Astrocyte (in vitro differentiated cells and primary cell): ENCODE results near the gene MYO16. TPM values are rescaled to one million over a fixed set of nuclear protein-coding genes. Genes with fewer than 3 reads are reported as not detected.

Source experiments
- DNase-seq: peaks from one replicate; pipeline ENCODE4 v3.0.0-alpha.2; 2010; ENCODE audit warnings: low read depth
- FAIRE-seq: peaks from 2 replicates; lab custom pipeline; 2011; peaks lifted over from hg19 to GRCh38; lab: Jason Lieb, UNC
- H2AFZ ChIP-seq: 2 replicates; pipeline ENCODE4 v1.6.0; 2012; ENCODE audit warnings: low read depth, low read length, inconsistent platforms
- H3K27ac ChIP-seq: 2 replicates; pipeline ENCODE4 v1.5.1; 2011; ENCODE audit warnings: low read depth, low read length, inconsistent platforms
- H3K27me3 ChIP-seq: 2 replicates; pipeline ENCODE4 v1.6.0; 2011; ENCODE audit warnings: low read length, inconsistent platforms; ENCODE audit not compliant: insufficient read depth
- H3K36me3 ChIP-seq: 2 replicates; pipeline ENCODE4 v1.5.1; 2011; ENCODE audit warnings: low read length, inconsistent platforms; ENCODE audit not compliant: insufficient read depth
- H3K4me1 ChIP-seq: 2 replicates; pipeline ENCODE4 v1.5.1; 2011; ENCODE audit warnings: low read length, inconsistent platforms; ENCODE audit not compliant: insufficient read depth
- H3K4me2 ChIP-seq: 2 replicates; pipeline ENCODE4 v1.6.0; 2012; ENCODE audit warnings: low read length, inconsistent platforms
- H3K4me3 ChIP-seq: 2 replicates; pipeline ENCODE4 v1.5.1; 2011; ENCODE audit warnings: low read depth, mild to moderate bottlenecking, low read length, inconsistent platforms; ENCODE audit not compliant: insufficient read depth
- H3K79me2 ChIP-seq: 2 replicates; pipeline ENCODE4 v1.6.0; 2012; ENCODE audit warnings: mild to moderate bottlenecking, low read length, inconsistent platforms; ENCODE audit not compliant: insufficient read depth
- H3K9ac ChIP-seq: 2 replicates; pipeline ENCODE4 v1.6.0; 2012; ENCODE audit warnings: mild to moderate bottlenecking, low read length, inconsistent platforms
- H3K9me3 ChIP-seq: 2 replicates; pipeline ENCODE4 v1.5.1; 2012; ENCODE audit warnings: low read depth, mild to moderate bottlenecking, low read length, inconsistent platforms; ENCODE audit not compliant: insufficient read depth
- H4K20me1 ChIP-seq: 2 replicates; pipeline ENCODE4 v1.6.0; 2012; ENCODE audit warnings: low read length, inconsistent platforms; ENCODE audit not compliant: insufficient read depth
- H3K27ac Mint-ChIP-seq: one replicate; pipeline ENCODE4 v1.8.0; 2021; ENCODE audit warnings: mild to moderate bottlenecking, mixed read lengths; ENCODE audit not compliant: unreplicated experiment
- H3K27me3 Mint-ChIP-seq: one replicate; pipeline ENCODE4 v1.8.0; 2021; ENCODE audit warnings: low read depth, mixed read lengths; ENCODE audit not compliant: unreplicated experiment
- H3K36me3 Mint-ChIP-seq: one replicate; pipeline ENCODE4 v1.8.0; 2021; ENCODE audit warnings: low read depth, mixed read lengths; ENCODE audit not compliant: unreplicated experiment
- H3K4me1 Mint-ChIP-seq: one replicate; pipeline ENCODE4 v1.8.0; 2021; ENCODE audit warnings: low read depth, mixed read lengths; ENCODE audit not compliant: unreplicated experiment
- H3K4me3 Mint-ChIP-seq: one replicate; pipeline ENCODE4 v1.8.0; 2021; ENCODE audit warnings: mild to moderate bottlenecking, moderate library complexity, mixed read lengths; ENCODE audit not compliant: unreplicated experiment
- H3K9me3 Mint-ChIP-seq: one replicate; pipeline ENCODE4 v1.8.0; 2021; ENCODE audit warnings: mild to moderate bottlenecking, mixed read lengths; ENCODE audit not compliant: unreplicated experiment
- EZH2 ChIP-seq: IDR thresholded peaks from 2 replicates; pipeline ENCODE4 v1.6.1; 2012; ENCODE audit warnings: mild to moderate bottlenecking, low read length, inconsistent platforms; ENCODE audit not compliant: insufficient read depth
- total RNA-seq: library from RNA; stranded (reverse); gene quantifications from 2 replicates; pipeline ENCODE4 v1.2.1, GENCODE V29; 2021
- TF ChIP-seq, protein P1 (sequence below): IDR thresholded peaks from 2 replicates; pipeline ENCODE4 v1.5.1; 2011; ENCODE audit warnings: low read depth, mild to moderate bottlenecking, inconsistent platforms, low read length, moderate library complexity; ENCODE audit not compliant: insufficient read depth

Gene MYO16
- total RNA-seq, 1 donor from 2014 or later = 0.14 TPM

GRCh38 chr13:108606424-108606823, 23.0 kb upstream of the MYO16 start:
- no peak overlapping the region for H2AFZ ChIP-seq
- H3K4me3 ChIP-seq = no peak overlapping the region
- no peaks in the 10 kb centered on the region for H3K27me3 Mint-ChIP-seq
- H3K4me3 Mint-ChIP-seq = no peak overlapping the region
- no peaks in the 10 kb centered on the region for H3K27me3 ChIP-seq
- H3K36me3 ChIP-seq = no peaks in the 10 kb centered on the region
- no peaks in the 10 kb centered on the region for H3K79me2 ChIP-seq
- no peak overlapping the region for H3K27ac Mint-ChIP-seq
- no peak overlapping the region for H3K27ac ChIP-seq
- H4K20me1 ChIP-seq = no peaks in the 10 kb centered on the region
- H3K9me3 Mint-ChIP-seq = peaks cover 20% of the 10 kb centered on the region
- no peaks in the 10 kb centered on the region for H3K4me1 Mint-ChIP-seq
- no peaks in the 10 kb centered on the region for H3K36me3 Mint-ChIP-seq
- FAIRE-seq (no peak), DNase-seq (no peak)
- H3K9ac ChIP-seq = no peak overlapping the region
- peaks cover 10% of the 10 kb centered on the region for H3K9me3 ChIP-seq
- no peaks in the 10 kb centered on the region for H3K4me1 ChIP-seq
- no peak overlapping the region for H3K4me2 ChIP-seq
- TF ChIP-seq, protein P1, sequence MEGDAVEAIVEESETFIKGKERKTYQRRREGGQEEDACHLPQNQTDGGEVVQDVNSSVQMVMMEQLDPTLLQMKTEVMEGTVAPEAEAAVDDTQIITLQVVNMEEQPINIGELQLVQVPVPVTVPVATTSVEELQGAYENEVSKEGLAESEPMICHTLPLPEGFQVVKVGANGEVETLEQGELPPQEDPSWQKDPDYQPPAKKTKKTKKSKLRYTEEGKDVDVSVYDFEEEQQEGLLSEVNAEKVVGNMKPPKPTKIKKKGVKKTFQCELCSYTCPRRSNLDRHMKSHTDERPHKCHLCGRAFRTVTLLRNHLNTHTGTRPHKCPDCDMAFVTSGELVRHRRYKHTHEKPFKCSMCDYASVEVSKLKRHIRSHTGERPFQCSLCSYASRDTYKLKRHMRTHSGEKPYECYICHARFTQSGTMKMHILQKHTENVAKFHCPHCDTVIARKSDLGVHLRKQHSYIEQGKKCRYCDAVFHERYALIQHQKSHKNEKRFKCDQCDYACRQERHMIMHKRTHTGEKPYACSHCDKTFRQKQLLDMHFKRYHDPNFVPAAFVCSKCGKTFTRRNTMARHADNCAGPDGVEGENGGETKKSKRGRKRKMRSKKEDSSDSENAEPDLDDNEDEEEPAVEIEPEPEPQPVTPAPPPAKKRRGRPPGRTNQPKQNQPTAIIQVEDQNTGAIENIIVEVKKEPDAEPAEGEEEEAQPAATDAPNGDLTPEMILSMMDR = no peak
- TF ChIP-seq EZH2 = no peak

GRCh38 chr13:108609353-108609752, 20.1 kb upstream of the MYO16 start:
- Histone ChIP-seq H3K36me3 (no peaks in the 10 kb centered on the region), H3K9ac (no peak overlapping the region), H2AFZ (no peak overlapping the region), H3K27ac (no peak overlapping the region), H3K4me3 (no peak overlapping the region), H3K4me2 (no peak overlapping the region), H3K27me3 (no peaks in the 10 kb centered on the region), H3K9me3 (peaks cover 10% of the 10 kb centered on the region), H4K20me1 (no peaks in the 10 kb centered on the region), H3K4me1 (no peaks in the 10 kb centered on the region), H3K79me2 (no peaks in the 10 kb centered on the region)
- Mint-ChIP-seq H3K4me3 (no peak overlapping the region), H3K36me3 (no peaks in the 10 kb centered on the region), H3K9me3 (peaks cover 20% of the 10 kb centered on the region), H3K27ac (no peak overlapping the region), H3K4me1 (no peaks in the 10 kb centered on the region), H3K27me3 (no peaks in the 10 kb centered on the region)
- peak; percentile 4 for DNase-seq
- TF ChIP-seq EZH2 = no peak
- TF ChIP-seq, protein P1 = peak; percentile 34
- FAIRE-seq = no peak

GRCh38 chr13:108610507-108610906, 18.9 kb upstream of the MYO16 start:
- Histone ChIP-seq H3K9ac (no peak overlapping the region), H3K79me2 (no peaks in the 10 kb centered on the region), H3K36me3 (no peaks in the 10 kb centered on the region), H3K9me3 (peaks cover 10% of the 10 kb centered on the region), H3K4me3 (no peak overlapping the region), H3K4me1 (no peaks in the 10 kb centered on the region), H4K20me1 (no peaks in the 10 kb centered on the region), H2AFZ (no peak overlapping the region), H3K27ac (no peak overlapping the region), H3K27me3 (no peaks in the 10 kb centered on the region), H3K4me2 (no peak overlapping the region)
- Mint-ChIP-seq H3K4me3 (no peak overlapping the region), H3K27ac (no peak overlapping the region), H3K4me1 (no peaks in the 10 kb centered on the region), H3K9me3 (peaks cover 16% of the 10 kb centered on the region), H3K36me3 (no peaks in the 10 kb centered on the region), H3K27me3 (no peaks in the 10 kb centered on the region)
- no peak for TF ChIP-seq EZH2
- TF ChIP-seq, protein P1 = no peak
- DNase-seq (no peak), FAIRE-seq (no peak)
